ENCODE results near the gene SPRR4. TPM values are rescaled to one million over a fixed set of nuclear protein-coding genes. Genes with fewer than 3 reads are reported as not detected.

Gene SPRR4
- total RNA-seq, 5 donors from 2014 or later (not counting 1 experiment from before 2014, with no cell fraction given), result not detected

GRCh38 chr1:152953761-152954160 lies 16.7 kb upstream of the SPRR4 start:
- no peaks in the 10 kb centered on the region for H3K36me3 ChIP-seq (ENCODE audit: control insufficient read depth in 2 of 2, extremely low read depth in 1 of 2, insufficient read depth in 1 of 2, low read length in 1 of 2)
- 75% methylated on average over 4 of the region's 7 CpGs for WGBS (ENCODE audit: insufficient coverage)
- Mint-ChIP-seq H3K9me3 (no peaks in the 10 kb centered on the region), H3K27me3 (peaks cover 9 to 28% of the 10 kb centered on the region in 2 donors), H3K4me1 (no peaks in the 10 kb centered on the region), H3K36me3 (no peaks in the 10 kb centered on the region), H3K4me3 (no peak overlapping the region), H3K27ac (no peak overlapping the region)
- no peak overlapping the region for H3K27ac ChIP-seq (ENCODE audit: low read length)
- CTCF ChIA-PET, result no interaction called here
- DNase-seq (no peak), ATAC-seq (replicated peaks in 1 of 4) (no peak)
- no peak overlapping the region for H3K4me3 ChIP-seq (ENCODE audit: control insufficient read depth in 1 of 2, extremely low read depth in 1 of 2, low read length in 1 of 2)
- peaks cover 0 to 3% of the 10 kb centered on the region in 2 experiments for H3K27me3 ChIP-seq (replicated peaks in 1 of 2; ENCODE audit: control insufficient read depth in 2 of 2, extremely low read depth in 1 of 2, insufficient read depth in 2 of 2, low read length in 1 of 2)
- H3K9me3 ChIP-seq, result no peaks in the 10 kb centered on the region
- H3K4me1 ChIP-seq (ENCODE audit: control insufficient read depth in 1 of 2, extremely low read depth in 1 of 2, insufficient read depth in 2 of 2, low read length in 2 of 2), result no peaks in the 10 kb centered on the region
- POLR2A ChIA-PET, result no interaction called here

- Histone ChIP-seq H3K27ac (ENCODE audit: low read length) (no peak overlapping the region), H3K27me3 (replicated peaks in 1 of 2; ENCODE audit: control insufficient read depth in 2 of 2, extremely low read depth in 1 of 2, insufficient read depth in 2 of 2, low read length in 1 of 2) (no peaks in the 10 kb centered on the region), H3K4me1 (ENCODE audit: control insufficient read depth in 1 of 2, extremely low read depth in 1 of 2, insufficient read depth in 2 of 2, low read length in 2 of 2) (no peaks in the 10 kb centered on the region), H3K4me3 (ENCODE audit: control insufficient read depth in 1 of 2, extremely low read depth in 1 of 2, low read length in 1 of 2) (no peak overlapping the region), H3K9me3 (no peaks in the 10 kb centered on the region), H3K36me3 (ENCODE audit: control insufficient read depth in 2 of 2, extremely low read depth in 1 of 2, insufficient read depth in 1 of 2, low read length in 1 of 2) (no peaks in the 10 kb centered on the region)
- Mint-ChIP-seq H3K9me3 (no peaks in the 10 kb centered on the region), H3K27me3 (peaks cover 7 to 28% of the 10 kb centered on the region in 2 donors), H3K4me1 (no peaks in the 10 kb centered on the region), H3K36me3 (no peaks in the 10 kb centered on the region), H3K27ac (no peak overlapping the region), H3K4me3 (no peak overlapping the region)
- ATAC-seq (replicated peaks in 1 of 4) (no peak), DNase-seq (no peak)
- WGBS (ENCODE audit: insufficient coverage), result 62% methylated on average over 2 of the region's 6 CpGs
- ChIA-PET CTCF (no interaction called here), POLR2A (no interaction called here)
These were observed 16.0 kb upstream of the SPRR4 start for GRCh38 chr1:152954436-152954835.

GRCh38 chr1:152957561-152957960 lies 12.9 kb upstream of the SPRR4 start:
- Histone ChIP-seq H3K36me3 (ENCODE audit: control insufficient read depth in 2 of 2, extremely low read depth in 1 of 2, insufficient read depth in 1 of 2, low read length in 1 of 2) (no peaks in the 10 kb centered on the region), H3K27ac (ENCODE audit: low read length) (no peak overlapping the region), H3K4me1 (ENCODE audit: control insufficient read depth in 1 of 2, extremely low read depth in 1 of 2, insufficient read depth in 2 of 2, low read length in 2 of 2) (no peaks in the 10 kb centered on the region), H3K9me3 (no peaks in the 10 kb centered on the region), H3K27me3 (replicated peaks in 1 of 2; ENCODE audit: control insufficient read depth in 2 of 2, extremely low read depth in 1 of 2, insufficient read depth in 2 of 2, low read length in 1 of 2) (peaks cover 0 to 3% of the 10 kb centered on the region in 2 experiments), H3K4me3 (ENCODE audit: control insufficient read depth in 1 of 2, extremely low read depth in 1 of 2, low read length in 1 of 2) (no peak overlapping the region)
- no peaks in the 10 kb centered on the region for H3K4me1 Mint-ChIP-seq
- peaks cover 2 to 26% of the 10 kb centered on the region in 2 donors for H3K27me3 Mint-ChIP-seq
- H3K4me3 Mint-ChIP-seq, result no peak overlapping the region
- no CpG with 5 or more reads among the region's 3 CpGs for WGBS (ENCODE audit: insufficient coverage)
- DNase-seq, result no peak
- CTCF ChIA-PET, result no interaction called here
- POLR2A ChIA-PET, result no interaction called here
- no peaks in the 10 kb centered on the region for H3K9me3 Mint-ChIP-seq
- ATAC-seq (replicated peaks in 1 of 4), result no peak
- no peaks in the 10 kb centered on the region for H3K36me3 Mint-ChIP-seq
- H3K27ac Mint-ChIP-seq, result no peak overlapping the region

GRCh38 chr1:152959273-152959672 lies 11.2 kb upstream of the SPRR4 start:
- Histone ChIP-seq H3K9me3 (no peaks in the 10 kb centered on the region), H3K27me3 (replicated peaks in 1 of 2; ENCODE audit: control insufficient read depth in 2 of 2, extremely low read depth in 1 of 2, insufficient read depth in 2 of 2, low read length in 1 of 2) (peaks cover 0 to 3% of the 10 kb centered on the region in 2 experiments), H3K4me3 (ENCODE audit: control insufficient read depth in 1 of 2, extremely low read depth in 1 of 2, low read length in 1 of 2) (no peak overlapping the region), H3K36me3 (ENCODE audit: control insufficient read depth in 2 of 2, extremely low read depth in 1 of 2, insufficient read depth in 1 of 2, low read length in 1 of 2) (no peaks in the 10 kb centered on the region), H3K27ac (ENCODE audit: low read length) (no peak overlapping the region), H3K4me1 (ENCODE audit: control insufficient read depth in 1 of 2, extremely low read depth in 1 of 2, insufficient read depth in 2 of 2, low read length in 2 of 2) (no peaks in the 10 kb centered on the region)
- DNase-seq (no peak), ATAC-seq (replicated peaks in 1 of 4) (no peak)
- no peaks in the 10 kb centered on the region for H3K9me3 Mint-ChIP-seq
- ChIA-PET POLR2A (no interaction called here), CTCF (no interaction called here)
- H3K36me3 Mint-ChIP-seq, result no peaks in the 10 kb centered on the region
- peaks cover 6 to 20% of the 10 kb centered on the region in 2 donors for H3K27me3 Mint-ChIP-seq
- no CpG with 5 or more reads among the region's 3 CpGs for WGBS (ENCODE audit: insufficient coverage)
- H3K4me1 Mint-ChIP-seq, result no peaks in the 10 kb centered on the region
- no peak overlapping the region for H3K27ac Mint-ChIP-seq
- H3K4me3 Mint-ChIP-seq, result no peak overlapping the region

- Histone ChIP-seq H3K27me3 (replicated peaks in 1 of 2; ENCODE audit: control insufficient read depth in 2 of 2, extremely low read depth in 1 of 2, insufficient read depth in 2 of 2, low read length in 1 of 2) (peaks cover 0 to 3% of the 10 kb centered on the region in 2 experiments), H3K36me3 (ENCODE audit: control insufficient read depth in 2 of 2, extremely low read depth in 1 of 2, insufficient read depth in 1 of 2, low read length in 1 of 2) (no peaks in the 10 kb centered on the region), H3K27ac (ENCODE audit: low read length) (no peak overlapping the region), H3K9me3 (no peaks in the 10 kb centered on the region), H3K4me1 (ENCODE audit: control insufficient read depth in 1 of 2, extremely low read depth in 1 of 2, insufficient read depth in 2 of 2, low read length in 2 of 2) (no peaks in the 10 kb centered on the region), H3K4me3 (ENCODE audit: control insufficient read depth in 1 of 2, extremely low read depth in 1 of 2, low read length in 1 of 2) (no peak overlapping the region)
- DNase-seq, result no peak
- no peaks in the 10 kb centered on the region for H3K36me3 Mint-ChIP-seq
- WGBS (ENCODE audit: insufficient coverage), result 96% methylated on average over 8 of the region's 10 CpGs
- no peak overlapping the region for H3K4me3 Mint-ChIP-seq
- H3K9me3 Mint-ChIP-seq, result no peaks in the 10 kb centered on the region
- no peak for ATAC-seq (replicated peaks in 1 of 4)
- ChIA-PET CTCF (no interaction called here), POLR2A (no interaction called here)
- no peak overlapping the region for H3K27ac Mint-ChIP-seq
- H3K4me1 Mint-ChIP-seq, result no peaks in the 10 kb centered on the region
- peaks cover 6 to 20% of the 10 kb centered on the region in 2 donors for H3K27me3 Mint-ChIP-seq
These were observed 10.5 kb upstream of the SPRR4 start for GRCh38 chr1:152959801-152960451.

- no peak for ATAC-seq (replicated peaks in 1 of 4)
- no peaks in the 10 kb centered on the region for H3K9me3 Mint-ChIP-seq
These were observed 9.9 kb upstream of the SPRR4 start for GRCh38 chr1:152960452-152961044.

More at GRCh38 chr1:152960452-152961044, 9.9 kb upstream of the SPRR4 start:
- 92% methylated on average over 4 of the region's 10 CpGs for WGBS (ENCODE audit: insufficient coverage)
- no peak for DNase-seq
- Histone ChIP-seq H3K4me1 (ENCODE audit: control insufficient read depth in 1 of 2, extremely low read depth in 1 of 2, insufficient read depth in 2 of 2, low read length in 2 of 2) (no peaks in the 10 kb centered on the region), H3K27me3 (replicated peaks in 1 of 2; ENCODE audit: control insufficient read depth in 2 of 2, extremely low read depth in 1 of 2, insufficient read depth in 2 of 2, low read length in 1 of 2) (peaks cover 0 to 3% of the 10 kb centered on the region in 2 experiments), H3K4me3 (ENCODE audit: control insufficient read depth in 1 of 2, extremely low read depth in 1 of 2, low read length in 1 of 2) (no peak overlapping the region), H3K9me3 (no peaks in the 10 kb centered on the region), H3K27ac (ENCODE audit: low read length) (no peak overlapping the region), H3K36me3 (ENCODE audit: control insufficient read depth in 2 of 2, extremely low read depth in 1 of 2, insufficient read depth in 1 of 2, low read length in 1 of 2) (no peaks in the 10 kb centered on the region)
- Mint-ChIP-seq H3K36me3 (no peaks in the 10 kb centered on the region), H3K4me1 (no peaks in the 10 kb centered on the region), H3K4me3 (no peak overlapping the region), H3K27ac (no peak overlapping the region), H3K27me3 (peaks cover 6 to 20% of the 10 kb centered on the region in 2 donors)
- ChIA-PET POLR2A (no interaction called here), CTCF (no interaction called here)
